H1 (cell line): Measurements from ENCODE around the gene ANXA7. TPM values are rescaled to one million over a fixed set of nuclear protein-coding genes. Genes with fewer than 3 reads are reported as not detected.

Experiments used
- CTCF ChIA-PET: fragments of 300-600 bp; sonication (Branson Sonifier 250); formaldehyde crosslinking; loops from one replicate; lab custom pipeline; 2021; ENCODE audit not compliant: partially characterized antibody; lab: Charles Lee
- POLR2A ChIA-PET: fragments of 300-600 bp; sonication (Branson Sonifier 250); formaldehyde crosslinking; loops from one replicate; lab custom pipeline; 2021; ENCODE audit warnings: inconsistent platforms; ENCODE audit not compliant: partially characterized antibody; lab: Charles Lee
- DNase-seq, 2 experiments: peaks; one replicate each; pipeline versions ENCODE4 v3.0.0 to v3.0.0-alpha.2; 2010 to 2022; ENCODE audit warnings: low spot score in 2 of 2, low read depth in 1 of 2, mixed read lengths in 1 of 2
- FAIRE-seq: peaks from 2 replicates; lab custom pipeline; 2011; peaks lifted over from hg19 to GRCh38; lab: Jason Lieb, UNC
- H2AFZ ChIP-seq: 2 replicates; pipeline ENCODE4 v1.8.1; 2012; ENCODE audit warnings: low read length, inconsistent platforms
- H2AK5ac ChIP-seq: 2 replicates; pipeline ENCODE4 v1.6.1; 2013; ENCODE audit warnings: low read depth, low read length
- H2BK120ac ChIP-seq: replicated peaks from 2 replicates; pipeline ENCODE3; 2013; ENCODE audit warnings: low read depth, low read length, inconsistent platforms
- H2BK12ac ChIP-seq: 2 replicates; pipeline ENCODE4 v1.6.1; 2013; ENCODE audit warnings: low read depth, low read length
- H2BK15ac ChIP-seq: 2 replicates; pipeline ENCODE4 v1.6.1; 2013; ENCODE audit warnings: low read length
- H2BK20ac ChIP-seq: 2 replicates; pipeline ENCODE4 v1.6.1; 2013; ENCODE audit warnings: low read length
- H2BK5ac ChIP-seq: 2 replicates; pipeline ENCODE4 v1.6.1; 2013; ENCODE audit warnings: low read depth, low read length
- H3K14ac ChIP-seq: 2 replicates; pipeline ENCODE4 v1.6.1; 2013; ENCODE audit warnings: inconsistent platforms; ENCODE audit not compliant: insufficient read length
- H3K18ac ChIP-seq: 2 replicates; pipeline ENCODE4 v1.6.1; 2013; ENCODE audit warnings: low read length; ENCODE audit errors: extremely low read depth
- H3K23ac ChIP-seq: 2 replicates; pipeline ENCODE4 v1.6.1; 2013; ENCODE audit warnings: inconsistent platforms; ENCODE audit not compliant: insufficient read length
- H3K23me2 ChIP-seq: 2 replicates; pipeline ENCODE4 v1.6.1; 2013; ENCODE audit warnings: low read depth, low read length
- H3K27ac ChIP-seq: 2 replicates; pipeline ENCODE4 v1.6.1; 2011; ENCODE audit warnings: low read depth, low read length, inconsistent platforms
- H3K27me3 ChIP-seq, 4 experiments: replicated peaks in 1 of 4; 1 replicate in 1 of 4; 2 replicates in 3 of 4; pipeline versions ENCODE4 v1.6.1 to v1.8.1; 2011 to 2013; ENCODE audit warnings: low read length in 3 of 4, mild to moderate bottlenecking in 3 of 4, inconsistent platforms in 2 of 4, mixed read lengths in 2 of 4, moderate library complexity in 1 of 4; ENCODE audit not compliant: control insufficient read depth in 3 of 4, insufficient read depth in 3 of 4; ENCODE audit errors: extremely low read depth in 1 of 4
- H3K36me3 ChIP-seq, 4 experiments: 2 replicates each; pipeline versions ENCODE4 v1.6.1 to v1.8.1; 2011 to 2013; ENCODE audit warnings: mild to moderate bottlenecking in 4 of 4, low read length in 3 of 4, moderate library complexity in 2 of 4, control low read depth in 1 of 4, inconsistent platforms in 1 of 4; ENCODE audit not compliant: insufficient read depth in 4 of 4, control insufficient read depth in 2 of 4
- H3K4ac ChIP-seq: replicated peaks from 2 replicates; pipeline ENCODE3; 2013; ENCODE audit warnings: low read length, low read depth, mixed read lengths, inconsistent platforms; ENCODE audit not compliant: insufficient read length
- H3K4me1 ChIP-seq, 4 experiments: replicated peaks in 1 of 4; 1 replicate in 1 of 4; 2 replicates in 3 of 4; pipeline versions ENCODE4 v1.6.1 to v1.8.1; 2011 to 2013; ENCODE audit warnings: low read length in 3 of 4, inconsistent platforms in 2 of 4, mixed read lengths in 1 of 4; ENCODE audit not compliant: insufficient read depth in 4 of 4, control insufficient read depth in 3 of 4
- H3K4me2 ChIP-seq, 2 experiments: 2 replicates each; pipeline versions ENCODE4 v1.6.1 to v1.8.1; 2011 to 2013; ENCODE audit warnings: low read depth in 2 of 2, low read length in 2 of 2, control low read depth in 1 of 2, inconsistent platforms in 1 of 2, mild to moderate bottlenecking in 1 of 2; ENCODE audit not compliant: insufficient read depth in 1 of 2
- H3K4me3 ChIP-seq, 4 experiments: fragments of 200-600, 300-600 bp in 1 of 4; sonication (generic), shearing (Covaris generic), sonication (Bioruptor Twin) in 1 of 4; 2 replicates each; pipeline versions ENCODE4 v1.5.1 to v1.8.1; 2011 to 2016; ENCODE audit warnings: low read length in 4 of 4, low read depth in 3 of 4, control low read depth in 2 of 4, inconsistent platforms in 2 of 4, mild to moderate bottlenecking in 2 of 4, mixed read lengths in 1 of 4, moderate library complexity in 1 of 4; ENCODE audit not compliant: insufficient read depth in 2 of 4; ENCODE audit errors: extremely low read depth in 1 of 4
- H3K56ac ChIP-seq: replicated peaks from 2 replicates; pipeline ENCODE3; 2013; ENCODE audit warnings: low read depth, mild to moderate bottlenecking, mixed read lengths, low read length, inconsistent platforms; ENCODE audit not compliant: insufficient read length
- H3K79me1 ChIP-seq: 2 replicates; pipeline ENCODE4 v1.6.1; 2013; ENCODE audit warnings: low read depth, low read length, control low read depth
- H3K79me2 ChIP-seq, 2 experiments: 2 replicates each; pipeline versions ENCODE4 v1.6.1 to v1.8.1; 2012 to 2013; ENCODE audit warnings: low read length in 2 of 2, mild to moderate bottlenecking in 2 of 2, inconsistent platforms in 1 of 2; ENCODE audit not compliant: insufficient read depth in 2 of 2, control insufficient read depth in 1 of 2
- H3K9ac ChIP-seq, 4 experiments: replicated peaks in 1 of 4; 1 replicate in 1 of 4; 2 replicates in 3 of 4; pipeline versions ENCODE4 v1.6.1 to v1.8.1; 2011 to 2013; ENCODE audit warnings: low read depth in 3 of 4, low read length in 3 of 4, control low read depth in 2 of 4, mild to moderate bottlenecking in 2 of 4, moderate library complexity in 2 of 4, inconsistent platforms in 1 of 4; ENCODE audit errors: extremely low read depth in 1 of 4
- H3K9me3 ChIP-seq, 2 experiments: 2 replicates each; pipeline versions ENCODE4 v1.6.1 to v1.8.1; 2012 to 2013; ENCODE audit warnings: mild to moderate bottlenecking in 2 of 2, moderate library complexity in 2 of 2, control low read depth in 1 of 2, inconsistent platforms in 1 of 2, low read depth in 1 of 2, low read length in 1 of 2, mixed read lengths in 1 of 2; ENCODE audit not compliant: insufficient read depth in 2 of 2
- H4K20me1 ChIP-seq, 2 experiments: replicated peaks in 1 of 2; 2 replicates each; pipeline versions ENCODE3 to v1.8.1; 2011 to 2013; ENCODE audit warnings: inconsistent platforms in 2 of 2, low read length in 2 of 2, mild to moderate bottlenecking in 1 of 2; ENCODE audit not compliant: insufficient read depth in 2 of 2, control insufficient read depth in 1 of 2
- H4K5ac ChIP-seq: 2 replicates; pipeline ENCODE4 v1.6.1; 2013; ENCODE audit warnings: low read length, low read depth, mixed read lengths, inconsistent platforms; ENCODE audit not compliant: insufficient read length
- H4K8ac ChIP-seq: 2 replicates; pipeline ENCODE4 v1.8.0; 2013; ENCODE audit warnings: mild to moderate bottlenecking, moderate library complexity, low read length, inconsistent platforms; ENCODE audit not compliant: insufficient read depth; ENCODE audit errors: extremely low read depth
- H4K91ac ChIP-seq: replicated peaks from 2 replicates; pipeline ENCODE3; 2013; ENCODE audit warnings: low read length, mixed read lengths, inconsistent platforms; ENCODE audit not compliant: insufficient read length
- KDM5A ChIP-seq: fragments of 200-600 bp; IDR thresholded peaks from 2 replicates; pipeline ENCODE4 v1.7.1; 2012; ENCODE audit warnings: mild to moderate bottlenecking, low read length, inconsistent platforms, mixed read lengths
- TEAD4 ChIP-seq: IDR thresholded peaks from 2 replicates; pipeline ENCODE4 v1.6.1; 2012; ENCODE audit warnings: low read depth, low read length, inconsistent platforms, mixed read lengths
- ZNF274 ChIP-seq: IDR thresholded peaks from 2 replicates; pipeline ENCODE4 v1.7.0; 2012; ENCODE audit warnings: low read length, borderline replicate concordance; ENCODE audit errors: extremely low read depth
- WGBS, 2 experiments: shearing (Covaris generic) in 1 of 2; methylation state at CpG; one replicate each; pipeline versions ENCODE4 v1.1.6 to v1.1.7; 2013 to 2015; ENCODE audit warnings: low lambda C conversion rate in 2 of 2, mixed read lengths in 2 of 2, inconsistent platforms in 1 of 2, low coverage in 1 of 2, missing lambda C conversion rate in 1 of 2; ENCODE audit not compliant: insufficient replicate concordance in 2 of 2, insufficient coverage in 1 of 2, insufficient read length in 1 of 2; ENCODE audit errors: extremely low coverage in 1 of 2, missing lambda C conversion rate in 1 of 2; 5-methylcytosine and 5-hydroxymethylcytosine counted together
- polyA plus RNA-seq, 7 experiments: library from polyadenylated mRNA; depleted of rRNA in 3 of 7; stranded (reverse) in 5 of 7; unstranded in 2 of 7; fragments of >200 nt in 5 of 7; fragments of 200-250 nt in 2 of 7; gene quantifications; 1 replicate in 5 of 7; 2 replicates in 1 of 7; 4 replicates in 1 of 7; pipeline versions ENCODE4 v1.2.1 to v1.2.3, GENCODE V29; 2011 to 2013; ENCODE audit warnings: missing spikeins in 2 of 7, mixed read lengths in 2 of 7
- total RNA-seq: library from RNA; stranded (reverse); fragmentation: NEBNext Ultra II Directional; extraction: Animal tissue kit (Norgen Biotek cat#: 25700); gene quantifications from 2 replicates; pipeline ENCODE4 v1.2.1, GENCODE V29; 2021

The ANXA7 gene
- total and polyA plus RNA-seq, 2 of the 8 experiments (the other 6 are each of a cell fraction or from before 2014, with no cell fraction given), result 37.1 to 63.6 TPM

GRCh38 chr10:73426318-73426717 is 12.5 kb upstream of the ANXA7 start:
- peaks cover 0 to 21% (median 3%) of the 10 kb centered on the region in 4 experiments; a peak in 4 of 8 replicates for H3K36me3 ChIP-seq
- no peaks in the 10 kb centered on the region for H3K79me2 ChIP-seq
- H2BK5ac ChIP-seq, result no peak overlapping the region
- no peak overlapping the region for H3K14ac ChIP-seq
- no peak overlapping the region for H2BK15ac ChIP-seq
- no peaks in the 10 kb centered on the region for H3K4me1 ChIP-seq
- H3K4me2 ChIP-seq, result no peak overlapping the region
- H4K8ac ChIP-seq, result no peak overlapping the region
- no peak overlapping the region for H3K56ac ChIP-seq
- H3K9me3 ChIP-seq, result no peaks in the 10 kb centered on the region
- no peak for DNase-seq
- H3K18ac ChIP-seq, result no peak overlapping the region
- H3K27ac ChIP-seq, result no peak overlapping the region
- H4K20me1 ChIP-seq, result no peaks in the 10 kb centered on the region
- ChIA-PET POLR2A (interaction anchor here (4.7 kb wide), 1 partner anchor 12 kb away, joined by 17 read pairs; the partner anchor contains the start of gene ANXA7), CTCF (no interaction called here)
- WGBS, 2 experiments, result 92% methylated on average over 4 of the region's 4 CpGs; no CpG with 5 or more reads in 1 of the 2 experiments
- H3K4ac ChIP-seq, result no peak overlapping the region
- no peak overlapping the region for H2BK20ac ChIP-seq
- no peaks in the 10 kb centered on the region for H3K23me2 ChIP-seq
- no peak overlapping the region for H4K5ac ChIP-seq
- H2BK12ac ChIP-seq, result no peak overlapping the region
- FAIRE-seq, result no peak
- no peak overlapping the region for H2AK5ac ChIP-seq
- no peak overlapping the region for H3K4me3 ChIP-seq
- no peak overlapping the region for H2BK120ac ChIP-seq
- no peak overlapping the region for H4K91ac ChIP-seq
- no peak overlapping the region for H2AFZ ChIP-seq
- H3K79me1 ChIP-seq, result no peaks in the 10 kb centered on the region
- H3K27me3 ChIP-seq, result no peaks in the 10 kb centered on the region
- H3K23ac ChIP-seq, result no peak overlapping the region
- no peak overlapping the region for H3K9ac ChIP-seq
- no peak for TF ChIP-seq KDM5A
- no peak for TF ChIP-seq TEAD4
- TF ChIP-seq ZNF274, result no peak
